Stimulated activated CD8-positive, alpha-beta memory T cell treated with anti-CD3 and anti-CD28 coated beads, Interleukin-15, amount 100 ng/mL, for 24 hours (primary cell): ENCODE results near the gene FYN.

Experiments
- DNase-seq: peaks from one replicate; pipeline ENCODE4 v3.0.0-alpha.2; 2020; ENCODE audit warnings: low read depth

Gene FYN

GRCh38 chr6:111747829-111748228 lies 125.4 kb downstream of the FYN start:
- DNase-seq, result no peak

- DNase-seq, result no peak
Measured at GRCh38 chr6:111747396-111747795, 125.9 kb downstream of the FYN start.

- DNase-seq, result no peak
Measured at GRCh38 chr6:111746983-111747382, 126.3 kb downstream of the FYN start.

DNA sequence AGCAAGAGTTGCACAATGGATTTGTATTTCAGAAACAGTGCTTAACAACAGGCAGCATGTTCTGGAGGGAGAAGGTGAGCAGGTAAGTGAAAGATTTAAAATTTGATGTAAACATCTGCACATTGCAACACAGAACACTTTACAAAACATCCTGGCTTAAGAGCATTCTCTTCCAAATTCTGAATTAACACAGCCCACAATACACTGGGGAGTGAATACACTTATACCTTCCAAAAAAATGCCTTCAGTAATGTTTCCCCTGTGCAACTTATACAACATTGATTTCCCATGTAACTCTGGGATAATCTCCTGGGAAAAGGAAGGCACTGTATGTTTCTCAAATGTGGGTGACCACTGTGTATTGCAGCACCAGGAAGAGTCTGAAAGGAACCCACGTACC lies 127.6 kb downstream of the FYN start:
- no peak for DNase-seq

DNA sequence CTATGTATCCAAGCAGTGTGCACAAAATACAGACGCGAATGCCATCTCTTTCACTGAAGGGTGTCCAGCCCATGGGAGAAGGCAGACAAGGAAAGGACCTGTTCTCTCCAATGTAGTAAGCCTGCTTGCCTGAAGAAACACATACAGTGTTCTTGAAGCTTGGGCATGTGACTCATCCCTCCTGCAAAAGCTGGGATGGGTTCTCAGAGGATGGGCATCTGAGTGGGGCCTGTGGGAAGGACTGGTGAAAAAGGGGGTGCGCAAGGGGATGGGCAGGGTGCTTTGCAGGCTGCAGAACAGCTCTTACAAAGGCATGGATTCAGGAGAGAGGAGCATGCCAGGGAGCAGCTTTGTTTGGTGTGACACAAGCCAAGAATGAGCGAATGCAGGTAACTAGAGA lies 128.1 kb downstream of the FYN start:
- DNase-seq, result no peak

DNA sequence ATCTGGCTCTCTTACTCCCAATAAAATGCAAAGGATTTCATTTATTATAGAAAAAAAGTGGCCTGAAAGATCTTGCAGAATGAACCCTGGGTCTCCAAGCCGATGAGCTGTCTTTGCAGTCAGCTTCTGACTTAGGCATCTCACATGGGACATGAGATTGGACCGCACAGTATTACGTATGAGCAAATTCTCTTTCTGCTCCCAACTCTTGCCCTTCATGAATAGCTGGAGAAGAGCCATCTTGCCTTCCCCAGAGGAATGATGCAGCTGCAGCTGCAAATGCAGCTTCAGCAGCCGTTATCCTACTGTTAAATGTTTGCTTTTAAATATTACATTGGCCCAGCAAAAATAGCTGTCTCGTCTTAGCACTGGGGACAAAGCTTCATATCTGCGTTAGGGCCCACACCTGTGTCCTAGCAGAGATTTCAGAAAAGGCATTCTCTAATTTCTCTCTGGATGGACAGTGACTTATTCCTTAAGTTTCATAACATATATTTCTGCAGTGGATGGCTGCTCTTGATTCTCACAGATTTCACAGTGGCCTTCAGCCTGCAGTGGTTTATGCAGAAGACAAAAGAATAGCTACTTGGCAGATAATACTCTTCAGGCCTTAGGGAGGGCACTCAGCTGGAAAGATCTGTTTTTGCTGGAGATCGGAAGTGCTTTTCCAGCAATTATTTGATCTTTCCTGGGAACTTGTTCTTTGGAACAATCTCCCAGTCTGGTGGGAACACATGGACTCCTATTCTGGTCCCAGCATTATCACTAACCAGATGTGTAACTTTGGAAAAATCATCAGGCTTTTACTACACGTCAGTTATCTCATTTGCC lies 129.2 kb downstream of the FYN start:
- DNase-seq, result no peak

DNA sequence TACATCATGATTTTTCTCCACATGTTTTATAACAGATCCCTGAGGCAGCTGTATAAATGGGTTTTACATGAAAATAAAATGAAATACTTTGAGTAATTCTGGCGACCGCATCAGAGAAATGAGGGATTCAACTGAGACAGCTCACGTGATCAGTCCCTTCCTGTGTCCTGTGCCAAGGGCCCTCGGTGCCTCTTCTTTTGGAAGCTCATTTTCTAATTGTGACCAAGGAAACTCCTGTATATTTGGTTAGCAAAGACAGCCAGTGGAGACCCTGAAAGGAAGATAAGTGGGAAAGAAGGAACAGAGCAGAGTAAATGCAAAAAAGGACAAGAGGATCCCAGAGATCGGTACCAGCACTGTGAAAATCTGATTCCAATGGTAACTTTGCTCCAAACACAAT lies 129.9 kb downstream of the FYN start:
- no peak for DNase-seq

GRCh38 chr6:111741177-111741952 lies 131.9 kb downstream of the FYN start:
- DNase-seq, result no peak

DNA sequence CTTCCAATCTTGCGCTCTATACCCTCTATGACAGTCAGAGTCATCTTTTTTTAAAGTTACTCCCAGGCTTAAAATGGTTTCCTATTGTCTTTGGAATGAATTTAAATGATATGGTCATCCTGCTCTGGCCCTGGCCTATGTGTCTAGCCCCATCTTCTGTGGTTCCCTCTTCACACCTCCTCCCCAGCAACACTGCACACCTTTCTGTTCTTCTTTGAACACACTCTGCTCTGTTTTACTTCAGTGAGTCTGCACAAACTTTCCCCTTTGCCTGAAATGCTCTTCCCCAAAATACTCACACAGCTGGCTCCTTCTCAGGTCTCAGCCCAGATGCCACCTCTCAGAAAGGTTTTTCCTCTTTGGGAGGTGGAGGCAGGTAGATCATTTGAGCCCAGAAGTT lies 132.7 kb downstream of the FYN start:
- DNase-seq, result no peak

GRCh38 chr6:111739257-111739696 lies 134.0 kb downstream of the FYN start:
- DNase-seq, result no peak

DNA sequence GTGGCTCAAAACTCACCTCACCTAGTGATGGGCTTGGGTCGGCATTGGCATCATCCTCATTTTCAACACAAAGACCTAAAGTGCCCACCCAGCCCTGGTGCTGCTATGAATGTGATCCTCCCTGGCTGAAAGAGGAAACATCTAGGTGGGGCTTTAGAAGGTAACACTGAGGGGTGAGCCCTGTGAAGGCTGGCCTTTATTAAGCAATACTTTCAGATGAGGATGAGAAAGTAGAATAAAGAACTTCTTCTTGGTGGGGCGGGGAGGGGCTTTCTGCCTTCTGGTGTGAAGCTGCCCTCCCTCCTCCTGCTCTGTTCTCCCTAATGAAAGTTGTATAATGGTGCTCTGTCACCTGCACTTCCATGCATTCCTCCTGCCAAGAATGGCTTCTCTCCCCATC lies 134.6 kb downstream of the FYN start:
- no peak for DNase-seq

- DNase-seq, result no peak
Measured at GRCh38 chr6:111738156-111738555, 135.1 kb downstream of the FYN start.

- DNase-seq, result no peak
Measured at GRCh38 chr6:111737065-111737521, 136.2 kb downstream of the FYN start.

DNA sequence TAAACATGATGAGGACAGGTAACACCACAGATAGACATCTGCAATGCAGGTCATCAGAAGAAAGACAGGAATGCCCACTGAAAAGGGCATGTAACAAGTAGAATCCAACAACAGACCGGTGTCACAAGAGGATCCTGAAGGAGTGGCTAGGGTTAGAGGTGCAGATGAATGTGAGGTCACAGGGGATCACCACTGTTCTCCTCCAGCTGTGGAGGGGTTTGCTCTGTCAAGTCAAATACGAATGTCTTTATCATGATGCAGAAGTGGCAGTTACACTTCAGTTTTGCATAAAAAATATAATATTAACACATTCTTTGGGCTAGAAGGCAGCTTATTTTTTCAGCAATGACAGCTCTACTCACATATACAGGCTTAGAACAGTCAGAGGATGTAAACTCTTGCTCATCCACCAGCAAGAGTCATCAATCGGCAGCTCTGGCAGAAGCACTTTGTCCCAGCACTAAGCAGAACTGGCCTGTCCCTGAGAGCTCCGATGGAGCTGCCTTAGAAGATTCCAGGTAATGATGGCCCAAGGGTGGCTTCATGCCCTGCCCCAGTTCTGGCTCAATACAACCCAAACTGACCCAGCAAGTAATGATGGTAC lies 137.1 kb downstream of the FYN start:
- DNase-seq, result no peak

DNA sequence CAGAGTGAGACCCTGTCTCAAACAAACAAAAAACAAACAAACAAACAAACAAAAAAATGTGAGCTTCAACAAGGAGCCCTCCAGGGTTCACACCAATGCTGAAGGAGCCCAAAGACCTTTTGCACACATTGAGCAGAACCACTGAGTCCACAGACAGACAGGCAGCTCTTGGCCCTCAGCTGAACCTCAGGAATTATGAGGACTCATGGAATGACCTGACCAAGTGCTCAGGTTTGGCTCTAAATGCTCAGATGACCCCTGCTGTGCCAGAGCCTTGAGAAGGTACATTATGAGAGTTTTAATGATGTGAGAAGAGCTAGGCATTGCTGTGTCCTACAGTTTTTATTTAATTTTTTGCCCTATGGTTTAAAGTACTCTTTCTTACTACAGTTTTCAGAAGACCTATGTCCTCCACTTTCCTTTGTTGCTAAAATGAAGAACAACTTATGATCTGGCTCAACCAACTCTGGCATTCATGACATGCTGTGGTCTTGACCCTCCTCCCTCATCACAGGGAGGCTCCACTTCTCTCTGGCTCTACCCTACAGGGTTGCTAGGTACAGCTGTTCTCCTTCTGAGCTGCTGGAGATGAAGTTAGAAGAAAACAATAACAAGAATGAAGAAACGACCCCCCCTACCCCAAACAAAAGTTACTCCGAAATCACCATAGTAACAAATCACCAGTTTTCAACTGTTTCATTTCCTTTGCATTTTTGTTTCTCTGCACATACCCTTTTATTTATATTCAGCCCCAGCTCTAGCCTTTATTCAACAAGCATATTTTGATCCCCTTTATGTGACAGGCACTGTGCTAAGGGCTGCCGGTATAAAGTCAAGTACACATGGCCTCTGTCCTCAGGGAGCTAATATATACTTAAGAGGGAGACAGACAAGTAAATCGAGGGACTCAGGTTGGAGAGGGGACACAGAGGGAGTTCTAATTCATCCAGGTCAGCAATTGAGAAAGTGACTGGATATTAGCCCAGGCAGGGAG lies 138.9 kb downstream of the FYN start:
- DNase-seq, result no peak

- no peak for DNase-seq
Measured at GRCh38 chr6:111732390-111732789, 140.9 kb downstream of the FYN start.

- DNase-seq, result no peak
Measured at GRCh38 chr6:111731456-111732195, 141.6 kb downstream of the FYN start.

- DNase-seq, result no peak
Measured at GRCh38 chr6:111730864-111731263, 142.4 kb downstream of the FYN start.

- no peak for DNase-seq
Measured at GRCh38 chr6:111727802-111728201, 145.4 kb downstream of the FYN start.

DNA sequence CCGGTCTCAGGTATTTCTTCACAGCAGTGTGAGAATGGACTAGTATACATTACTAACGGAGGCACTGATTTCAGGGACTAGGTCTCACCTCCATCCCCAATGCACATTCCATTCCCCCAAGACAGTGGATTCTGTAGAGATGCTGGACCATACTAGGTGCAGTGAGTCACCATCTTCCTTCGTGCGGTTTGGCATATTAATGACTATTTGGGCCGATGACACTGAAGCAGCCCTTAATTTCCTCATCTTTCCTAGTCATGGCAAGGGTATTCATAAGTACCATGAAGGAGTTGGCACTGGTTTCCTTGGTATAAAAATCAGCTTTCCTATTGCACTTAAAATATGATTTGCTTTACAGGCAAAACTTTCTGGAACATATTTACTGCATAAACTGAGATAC lies 146.2 kb downstream of the FYN start:
- no peak for DNase-seq
